IMR-90 (cell line): ENCODE results near the gene RNF40. TPM values are rescaled to one million over a fixed set of nuclear protein-coding genes. Genes with fewer than 3 reads are reported as not detected.

ENCODE experiments used
- ATAC-seq: fragments of 200-7000 bp; cut with Tn5 transposase; 2 replicates; pipeline ENCODE4 v1.9.1; 2020; ENCODE audit warnings: low read depth, mild to moderate bottlenecking, moderate library complexity
- BruUV-seq: library from RNA; stranded (reverse); fragments of 400-500 nt; replicated peaks from 2 replicates; lab custom pipeline; 2021; lab: Mats Ljungman, UMichigan
- CTCF ChIA-PET: fragments of 300-600 bp; formaldehyde crosslinking; extraction: SDS; loops from one replicate; lab custom pipeline; 2021; ENCODE audit warnings: antibody characterized with exemption; lab: Yijun Ruan, JAX
- POLR2A ChIA-PET: fragments of 300-600 bp; sonication (Branson Sonifier 250); formaldehyde crosslinking; loops from one replicate; lab custom pipeline; 2022; ENCODE audit warnings: antibody characterized with exemption; ENCODE audit not compliant: unreplicated experiment; lab: Charles Lee
- DNase-seq: peaks from one replicate; pipeline ENCODE4 v3.0.0; 2013
- H2AFZ ChIP-seq: replicated peaks from 2 replicates; pipeline ENCODE3; 2013; ENCODE audit warnings: low read length, mild to moderate bottlenecking; ENCODE audit not compliant: poor library complexity
- H2AK5ac ChIP-seq: 2 replicates; pipeline ENCODE4 v1.6.1; 2013; ENCODE audit warnings: low read depth, low read length, inconsistent platforms
- H2AK9ac ChIP-seq: replicated peaks from 2 replicates; pipeline ENCODE3; 2013; ENCODE audit warnings: mild to moderate bottlenecking, low read depth, low read length, moderate library complexity; ENCODE audit not compliant: poor library complexity
- H2BK120ac ChIP-seq: 2 replicates; pipeline ENCODE4 v1.6.1; 2013; ENCODE audit warnings: low read depth, low read length, inconsistent platforms
- H2BK15ac ChIP-seq: 3 replicates; pipeline ENCODE4 v1.6.1; 2013; ENCODE audit warnings: low read depth, low read length, inconsistent platforms
- H2BK20ac ChIP-seq: 2 replicates; pipeline ENCODE4 v1.6.1; 2013; ENCODE audit warnings: low read depth, mild to moderate bottlenecking, inconsistent platforms, low read length, moderate library complexity
- H2BK5ac ChIP-seq: 2 replicates; pipeline ENCODE4 v1.6.1; 2013; ENCODE audit warnings: mild to moderate bottlenecking, low read depth, low read length, inconsistent platforms; ENCODE audit not compliant: poor library complexity, severe bottlenecking
- H3K14ac ChIP-seq: replicated peaks from 2 replicates; pipeline ENCODE4 v1.6.1; 2013; ENCODE audit warnings: low read depth, low read length, inconsistent platforms
- H3K18ac ChIP-seq: 2 replicates; pipeline ENCODE4 v1.6.1; 2013; ENCODE audit warnings: low read depth, low read length, control low read depth
- H3K23ac ChIP-seq: 2 replicates; pipeline ENCODE4 v1.6.1; 2013; ENCODE audit warnings: low read depth, low read length, inconsistent platforms
- H3K27ac ChIP-seq: 2 replicates; pipeline ENCODE4 v1.5.1; 2013; ENCODE audit warnings: mild to moderate bottlenecking, control low read depth, low read length; ENCODE audit not compliant: insufficient read depth
- H3K27me3 ChIP-seq: 2 replicates; pipeline ENCODE4 v1.6.1; 2013; ENCODE audit warnings: low read length; ENCODE audit not compliant: control insufficient read depth, insufficient read depth
- H3K36me3 ChIP-seq: 2 replicates; pipeline ENCODE4 v1.6.1; 2013; ENCODE audit warnings: low read length, mixed read lengths; ENCODE audit not compliant: control insufficient read depth, insufficient read depth
- H3K4ac ChIP-seq: 2 replicates; pipeline ENCODE4 v1.6.1; 2013; ENCODE audit warnings: low read depth, low read length, inconsistent platforms
- H3K4me1 ChIP-seq: 2 replicates; pipeline ENCODE4 v1.6.1; 2013; ENCODE audit warnings: low read length, mixed read lengths; ENCODE audit not compliant: control insufficient read depth, insufficient read depth
- H3K4me2 ChIP-seq: 2 replicates; pipeline ENCODE4 v1.6.1; 2013; ENCODE audit warnings: low read depth, mild to moderate bottlenecking, control low read depth, low read length, moderate library complexity
- H3K4me3 ChIP-seq: 2 replicates; pipeline ENCODE4 v1.5.1; 2013; ENCODE audit warnings: low read depth, mild to moderate bottlenecking, control low read depth, low read length, moderate library complexity; ENCODE audit not compliant: insufficient read depth
- H3K56ac ChIP-seq: 2 replicates; pipeline ENCODE4 v1.6.1; 2013; ENCODE audit warnings: low read length, inconsistent platforms; ENCODE audit not compliant: insufficient read depth; ENCODE audit errors: extremely low read depth
- H3K79me1 ChIP-seq, 2 experiments: 2 replicates each; pipeline ENCODE4 v1.6.1; 2013; ENCODE audit warnings: low read length in 2 of 2, inconsistent platforms in 1 of 2, low read depth in 1 of 2
- H3K9ac ChIP-seq: 2 replicates; pipeline ENCODE4 v1.6.1; 2013; ENCODE audit warnings: low read depth, low read length, control low read depth
- H3K9me1 ChIP-seq: 2 replicates; pipeline ENCODE4 v1.6.1; 2013; ENCODE audit warnings: low read length, inconsistent platforms; ENCODE audit not compliant: insufficient read depth
- H3K9me3 ChIP-seq: 2 replicates; pipeline ENCODE4 v1.6.1; 2013; ENCODE audit warnings: low read length; ENCODE audit not compliant: control insufficient read depth, insufficient read depth
- H4K20me1 ChIP-seq: 2 replicates; pipeline ENCODE4 v1.6.1; 2013; ENCODE audit warnings: low read length, inconsistent platforms; ENCODE audit not compliant: insufficient read depth
- H4K5ac ChIP-seq: 2 replicates; pipeline ENCODE4 v1.6.1; 2013; ENCODE audit warnings: mild to moderate bottlenecking, low read depth, low read length, control low read depth
- H4K8ac ChIP-seq, 2 experiments: 2 replicates each; pipeline ENCODE4 v1.6.1; 2013; ENCODE audit warnings: low read depth in 2 of 2, low read length in 2 of 2, control low read depth in 1 of 2, inconsistent platforms in 1 of 2
- H4K91ac ChIP-seq: 2 replicates; pipeline ENCODE4 v1.6.1; 2013; ENCODE audit warnings: low read depth, low read length, inconsistent platforms; ENCODE audit not compliant: insufficient read depth
- BHLHE40 ChIP-seq: fragments of 150-350 bp; IDR thresholded peaks from 2 replicates; pipeline ENCODE4 v1.6.1; 2016; ENCODE audit warnings: mild to moderate bottlenecking, low read depth, low read length
- CEBPB ChIP-seq: IDR thresholded peaks from 2 replicates; pipeline ENCODE4 v1.6.1; 2012; ENCODE audit warnings: low read depth, low read length, improper control_type of control experiment
- CHD1 ChIP-seq: IDR thresholded peaks from 2 replicates; pipeline ENCODE4 v1.6.1; 2012; ENCODE audit warnings: low read depth, low read length, improper control_type of control experiment
- FOS ChIP-seq: fragments of 150-350 bp; IDR thresholded peaks from 2 replicates; pipeline ENCODE4 v1.6.1; 2016; ENCODE audit warnings: low read depth, low read length
- MAFK ChIP-seq: IDR thresholded peaks from 2 replicates; pipeline ENCODE4 v1.6.1; 2012; ENCODE audit warnings: low read depth, low read length, improper control_type of control experiment
- MAZ ChIP-seq: IDR thresholded peaks from 2 replicates; pipeline ENCODE4 v1.6.1; 2012; ENCODE audit warnings: low read depth, mild to moderate bottlenecking, low read length, improper control_type of control experiment, moderate library complexity, borderline replicate concordance
- MXI1 ChIP-seq: IDR thresholded peaks from 2 replicates; pipeline ENCODE4 v1.6.1; 2012; ENCODE audit warnings: low read depth, mild to moderate bottlenecking, low read length, moderate library complexity, borderline replicate concordance
- NFE2L2 ChIP-seq: fragments of 150-350 bp; IDR thresholded peaks from 2 replicates; pipeline ENCODE4 v1.6.1; 2016; ENCODE audit warnings: low read depth, mild to moderate bottlenecking, low read length
- POLR2A ChIP-seq: IDR thresholded peaks from 2 replicates; pipeline ENCODE4 v1.6.1; 2012; ENCODE audit warnings: mild to moderate bottlenecking, low read depth, low read length
- RAD21 ChIP-seq: IDR thresholded peaks from 2 replicates; pipeline ENCODE4 v1.6.1; 2012; ENCODE audit warnings: low read length, improper control_type of control experiment
- RCOR1 ChIP-seq: IDR thresholded peaks from 2 replicates; pipeline ENCODE4 v1.6.1; 2012; ENCODE audit warnings: mild to moderate bottlenecking, low read length, improper control_type of control experiment; ENCODE audit not compliant: insufficient replicate concordance
- RFX5 ChIP-seq: IDR thresholded peaks from 2 replicates; pipeline ENCODE4 v1.8.0; 2012; ENCODE audit warnings: low read depth, mild to moderate bottlenecking, low read length, moderate library complexity
- SMC3 ChIP-seq: fragments of 150-350 bp; IDR thresholded peaks from 2 replicates; pipeline ENCODE4 v1.6.1; 2016; ENCODE audit warnings: low read depth, mild to moderate bottlenecking, antibody characterized with exemption, low read length, moderate library complexity
- WGBS, 2 experiments: methylation state at CpG; one replicate each; pipeline versions ENCODE4 v1.1.5 to v1.1.7; 2013; ENCODE audit warnings: missing lambda C conversion rate in 2 of 2; ENCODE audit not compliant: insufficient read length in 1 of 2; ENCODE audit errors: extremely low coverage in 2 of 2; 5-methylcytosine and 5-hydroxymethylcytosine counted together
- dilution Hi-C: fragments of 300-500 bp; cut with HindIII; formaldehyde crosslinking; loops from one replicate; pipeline ENCODE4 v1.14.3; 2018; ENCODE audit warnings: low sequenced_read_pairs; ENCODE audit not compliant: unreplicated experiment
- in situ Hi-C: fragments of 300-500 bp; cut with MboI; formaldehyde crosslinking; loops from 3 replicates; pipeline ENCODE4 v1.14.3; 2019; ENCODE audit warnings: low sequenced_read_pairs, inconsistent platforms, mixed read lengths
- intact Hi-C: fragments of 100-400 bp; cut with micrococcal nuclease; formaldehyde crosslinking; loops from 2 replicates; pipeline ENCODE4 v1.10.0; 2022
- polyA plus RNA-seq, 3 experiments: library from polyadenylated mRNA; depleted of rRNA; stranded (reverse); fragments of >200 nt; gene quantifications; 2 replicates each; pipeline ENCODE4 v1.2.3, GENCODE V29; 2012; ENCODE audit warnings: low replicate concordance in 1 of 3
- total RNA-seq: library from RNA; depleted of rRNA; stranded (reverse); fragments of >200 nt; gene quantifications from 2 replicates; pipeline ENCODE4 v1.2.3, GENCODE V29; 2012
- TF ChIP-seq, protein P1 (sequence below): fragments of 150-350 bp; IDR thresholded peaks from 2 replicates; pipeline ENCODE4 v1.6.1; 2017; ENCODE audit warnings: mild to moderate bottlenecking, antibody characterized with exemption, low read length, low read depth
- TF ChIP-seq, protein P2 (sequence below): fragments of 150-350 bp; IDR thresholded peaks from 2 replicates; pipeline ENCODE4 v1.6.1; 2016; ENCODE audit warnings: low read depth, mild to moderate bottlenecking, low read length, moderate library complexity, borderline replicate concordance
- TF ChIP-seq, protein P3 (sequence below): conservative IDR thresholded peaks from 2 replicates; pipeline ENCODE4 v1.5.1; 2012; ENCODE audit warnings: mild to moderate bottlenecking, low read depth, low read length, improper control_type of control experiment

The RNF40 gene
- total and polyA plus RNA-seq, 2 of the 4 experiments (the other 2 are of a cell fraction), result 46.7 to 72.4 TPM

GRCh38 chr16:30813821-30814189 lies 51.7 kb downstream of the RNF40 start:
- TF ChIP-seq CHD1 (no peak), MXI1 (no peak), MAZ (no peak), RFX5 (no peak), RAD21 (no peak), POLR2A (no peak), FOS (no peak), NFE2L2 (no peak), CEBPB (no peak), RCOR1 (no peak), SMC3 (no peak), MAFK (no peak), BHLHE40 (no peak)
- TF ChIP-seq, protein P1, sequence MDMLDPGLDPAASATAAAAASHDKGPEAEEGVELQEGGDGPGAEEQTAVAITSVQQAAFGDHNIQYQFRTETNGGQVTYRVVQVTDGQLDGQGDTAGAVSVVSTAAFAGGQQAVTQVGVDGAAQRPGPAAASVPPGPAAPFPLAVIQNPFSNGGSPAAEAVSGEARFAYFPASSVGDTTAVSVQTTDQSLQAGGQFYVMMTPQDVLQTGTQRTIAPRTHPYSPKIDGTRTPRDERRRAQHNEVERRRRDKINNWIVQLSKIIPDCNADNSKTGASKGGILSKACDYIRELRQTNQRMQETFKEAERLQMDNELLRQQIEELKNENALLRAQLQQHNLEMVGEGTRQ, result no peak
- TF ChIP-seq, protein P2, sequence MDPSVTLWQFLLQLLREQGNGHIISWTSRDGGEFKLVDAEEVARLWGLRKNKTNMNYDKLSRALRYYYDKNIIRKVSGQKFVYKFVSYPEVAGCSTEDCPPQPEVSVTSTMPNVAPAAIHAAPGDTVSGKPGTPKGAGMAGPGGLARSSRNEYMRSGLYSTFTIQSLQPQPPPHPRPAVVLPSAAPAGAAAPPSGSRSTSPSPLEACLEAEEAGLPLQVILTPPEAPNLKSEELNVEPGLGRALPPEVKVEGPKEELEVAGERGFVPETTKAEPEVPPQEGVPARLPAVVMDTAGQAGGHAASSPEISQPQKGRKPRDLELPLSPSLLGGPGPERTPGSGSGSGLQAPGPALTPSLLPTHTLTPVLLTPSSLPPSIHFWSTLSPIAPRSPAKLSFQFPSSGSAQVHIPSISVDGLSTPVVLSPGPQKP, result no peak
- TF ChIP-seq, protein P3, sequence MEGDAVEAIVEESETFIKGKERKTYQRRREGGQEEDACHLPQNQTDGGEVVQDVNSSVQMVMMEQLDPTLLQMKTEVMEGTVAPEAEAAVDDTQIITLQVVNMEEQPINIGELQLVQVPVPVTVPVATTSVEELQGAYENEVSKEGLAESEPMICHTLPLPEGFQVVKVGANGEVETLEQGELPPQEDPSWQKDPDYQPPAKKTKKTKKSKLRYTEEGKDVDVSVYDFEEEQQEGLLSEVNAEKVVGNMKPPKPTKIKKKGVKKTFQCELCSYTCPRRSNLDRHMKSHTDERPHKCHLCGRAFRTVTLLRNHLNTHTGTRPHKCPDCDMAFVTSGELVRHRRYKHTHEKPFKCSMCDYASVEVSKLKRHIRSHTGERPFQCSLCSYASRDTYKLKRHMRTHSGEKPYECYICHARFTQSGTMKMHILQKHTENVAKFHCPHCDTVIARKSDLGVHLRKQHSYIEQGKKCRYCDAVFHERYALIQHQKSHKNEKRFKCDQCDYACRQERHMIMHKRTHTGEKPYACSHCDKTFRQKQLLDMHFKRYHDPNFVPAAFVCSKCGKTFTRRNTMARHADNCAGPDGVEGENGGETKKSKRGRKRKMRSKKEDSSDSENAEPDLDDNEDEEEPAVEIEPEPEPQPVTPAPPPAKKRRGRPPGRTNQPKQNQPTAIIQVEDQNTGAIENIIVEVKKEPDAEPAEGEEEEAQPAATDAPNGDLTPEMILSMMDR, result no peak
- H2BK5ac ChIP-seq, result peak overlapping the region; percentile 59
- H3K27ac ChIP-seq, result peak overlapping the region; percentile 50
- H3K4ac ChIP-seq, result peak overlapping the region; percentile 88
- peak overlapping the region; percentile 56 for H2BK120ac ChIP-seq
- H2BK15ac ChIP-seq, result peak overlapping the region; percentile 36; the same call in 1 of the 3 replicates
- DNase-seq (no peak), ATAC-seq (no peak)
- H2AK9ac ChIP-seq, result peak overlapping the region; percentile 84
- H3K4me2 ChIP-seq, result peak overlapping the region; percentile 75
- WGBS, 2 experiments, result 100% methylated on average over 1 of the region's 3 CpGs; no CpG with 5 or more reads in 1 of the 2 experiments
- H3K36me3 ChIP-seq, result no peaks in the 10 kb centered on the region
- peak overlapping the region; percentile 14; the same call in 1 of the 2 replicates for H3K56ac ChIP-seq
- POLR2A ChIA-PET, result interaction anchor here (0.9 to 1.5 kb wide), 2 partner anchors 9 to 88 kb away, joined by 3 read pairs; no protein-coding TSS in a partner anchor
- 0 out of 2 replicates have a peak overlapping the region, but pooled peaks have one; percentile 2 for H2BK20ac ChIP-seq
- peak overlapping the region; percentile 81 for H2AK5ac ChIP-seq
- in situ Hi-C loops (no loop called here), dilution Hi-C loops (no loop called here), intact Hi-C loops (no loop called here)
- peak overlapping the region; percentile 42 for H3K9ac ChIP-seq
- no peaks in the 10 kb centered on the region for H3K27me3 ChIP-seq
- no peaks in the 10 kb centered on the region for H4K20me1 ChIP-seq
- peaks cover 11% of the 10 kb centered on the region; the same call in 1 of the 2 replicates for H3K9me1 ChIP-seq
- peak overlapping the region; percentile 34 for H3K4me3 ChIP-seq
- no TSS peak for BruUV-seq
- H3K79me1 ChIP-seq, result peaks cover 0 to 7% of the 10 kb centered on the region in 2 experiments; a peak in 1 of 4 replicates
- peak overlapping the region; percentile 97 for H2AFZ ChIP-seq
- H3K9me3 ChIP-seq, result no peaks in the 10 kb centered on the region
- H3K14ac ChIP-seq, result peak overlapping the region; percentile 58
- H3K18ac ChIP-seq, result peak overlapping the region; percentile 52
- H4K5ac ChIP-seq, result peak overlapping the region; percentile 92
- H4K91ac ChIP-seq, result peak overlapping the region; percentile 78
- H3K23ac ChIP-seq, result peak overlapping the region; percentile 31; the same call in 1 of the 2 replicates
- peak overlapping the region; percentile 95 to 98 for H4K8ac ChIP-seq
- peaks cover 3% of the 10 kb centered on the region for H3K4me1 ChIP-seq
- CTCF ChIA-PET, result interaction anchor here (0.6 to 1.6 kb wide), 6 partner anchors 9 to 92 kb away, joined by 3 to 8 read pairs (median 4); no protein-coding TSS in a partner anchor
